ENCODE results near the gene PDK3. TPM values are rescaled to one million over a fixed set of nuclear protein-coding genes. Genes with fewer than 3 reads are reported as not detected.

Gene PDK3
- total RNA-seq, 1 donor from 2014 or later, result 21.1 TPM

- no peaks in the 10 kb centered on the region for H3K27me3 Mint-ChIP-seq (ENCODE audit: low read depth)
- H3K36me3 Mint-ChIP-seq (ENCODE audit: low read depth), result no peaks in the 10 kb centered on the region
- TF ChIP-seq, protein P1, sequence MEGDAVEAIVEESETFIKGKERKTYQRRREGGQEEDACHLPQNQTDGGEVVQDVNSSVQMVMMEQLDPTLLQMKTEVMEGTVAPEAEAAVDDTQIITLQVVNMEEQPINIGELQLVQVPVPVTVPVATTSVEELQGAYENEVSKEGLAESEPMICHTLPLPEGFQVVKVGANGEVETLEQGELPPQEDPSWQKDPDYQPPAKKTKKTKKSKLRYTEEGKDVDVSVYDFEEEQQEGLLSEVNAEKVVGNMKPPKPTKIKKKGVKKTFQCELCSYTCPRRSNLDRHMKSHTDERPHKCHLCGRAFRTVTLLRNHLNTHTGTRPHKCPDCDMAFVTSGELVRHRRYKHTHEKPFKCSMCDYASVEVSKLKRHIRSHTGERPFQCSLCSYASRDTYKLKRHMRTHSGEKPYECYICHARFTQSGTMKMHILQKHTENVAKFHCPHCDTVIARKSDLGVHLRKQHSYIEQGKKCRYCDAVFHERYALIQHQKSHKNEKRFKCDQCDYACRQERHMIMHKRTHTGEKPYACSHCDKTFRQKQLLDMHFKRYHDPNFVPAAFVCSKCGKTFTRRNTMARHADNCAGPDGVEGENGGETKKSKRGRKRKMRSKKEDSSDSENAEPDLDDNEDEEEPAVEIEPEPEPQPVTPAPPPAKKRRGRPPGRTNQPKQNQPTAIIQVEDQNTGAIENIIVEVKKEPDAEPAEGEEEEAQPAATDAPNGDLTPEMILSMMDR (conservative IDR thresholded peaks at IDR 0.05), result no peak
- peak overlapping the region; percentile 43 for H3K27ac Mint-ChIP-seq (ENCODE audit: unreplicated experiment)
- no peak overlapping the region for H3K4me3 Mint-ChIP-seq
- peaks cover 27% of the 10 kb centered on the region for H3K4me1 Mint-ChIP-seq
- DNase-seq (ENCODE audit: low read depth, low spot score), result no peak
- no peaks in the 10 kb centered on the region for H3K9me3 Mint-ChIP-seq
These were observed 21.0 kb downstream of the PDK3 start for GRCh38 chrX:24485976-24486680.

DNA sequence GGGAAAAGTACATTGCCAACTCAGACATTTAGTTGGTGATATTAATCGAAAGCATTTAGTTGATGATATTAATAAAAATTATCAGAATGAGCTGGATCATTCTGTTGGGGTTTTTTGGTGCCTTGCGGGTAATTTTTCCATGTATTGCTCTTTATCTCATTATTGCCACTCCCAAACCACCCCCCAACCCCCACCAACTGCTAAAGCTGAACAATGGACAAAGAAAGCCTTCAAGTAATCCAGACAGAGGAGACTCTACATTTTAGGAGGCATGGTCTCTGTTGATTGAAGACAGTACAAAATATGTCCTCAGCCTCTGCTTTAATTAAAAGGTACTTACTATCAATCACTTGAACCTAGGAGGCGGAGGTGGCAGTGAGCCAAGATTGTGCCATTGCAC, 22.5 kb downstream of the PDK3 start:
- no peak overlapping the region for H3K4me3 Mint-ChIP-seq
- H3K9me3 Mint-ChIP-seq, result no peaks in the 10 kb centered on the region
- H3K36me3 Mint-ChIP-seq (ENCODE audit: low read depth), result no peaks in the 10 kb centered on the region
- no peak for DNase-seq (ENCODE audit: low read depth, low spot score)
- H3K27me3 Mint-ChIP-seq (ENCODE audit: low read depth), result no peaks in the 10 kb centered on the region
- TF ChIP-seq, protein P1 (conservative IDR thresholded peaks at IDR 0.05), result no peak
- peaks cover 27% of the 10 kb centered on the region for H3K4me1 Mint-ChIP-seq
- H3K27ac Mint-ChIP-seq (ENCODE audit: unreplicated experiment), result no peak overlapping the region

DNA sequence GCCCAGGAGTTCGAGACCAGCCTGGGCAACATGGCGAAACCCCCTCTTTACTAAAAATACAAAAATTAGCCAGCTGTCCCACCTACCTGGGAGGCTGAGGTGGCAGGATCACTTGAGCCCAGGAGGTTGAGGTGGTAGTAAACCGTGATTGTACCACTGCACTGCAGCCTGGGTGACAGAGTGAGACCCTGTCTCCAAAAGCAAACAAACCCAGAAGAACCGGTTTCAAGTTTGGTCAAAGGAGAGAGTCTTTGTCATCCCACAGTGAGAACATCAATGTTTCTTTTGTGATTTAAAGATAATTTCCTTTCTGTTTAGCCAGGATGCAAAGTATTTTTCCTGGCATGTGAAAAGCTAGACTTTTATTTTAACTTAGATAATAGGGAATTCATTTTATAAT, 26.7 kb downstream of the PDK3 start:
- H3K4me1 Mint-ChIP-seq, result peaks cover 26% of the 10 kb centered on the region
- H3K9me3 Mint-ChIP-seq, result no peaks in the 10 kb centered on the region
- peaks cover 3% of the 10 kb centered on the region for H3K36me3 Mint-ChIP-seq (ENCODE audit: low read depth)
- TF ChIP-seq, protein P1 (conservative IDR thresholded peaks at IDR 0.05), result no peak
- H3K27ac Mint-ChIP-seq (ENCODE audit: unreplicated experiment), result no peak overlapping the region
- H3K27me3 Mint-ChIP-seq (ENCODE audit: low read depth), result no peaks in the 10 kb centered on the region
- DNase-seq (ENCODE audit: low read depth, low spot score), result no peak
- H3K4me3 Mint-ChIP-seq, result no peak overlapping the region

DNA sequence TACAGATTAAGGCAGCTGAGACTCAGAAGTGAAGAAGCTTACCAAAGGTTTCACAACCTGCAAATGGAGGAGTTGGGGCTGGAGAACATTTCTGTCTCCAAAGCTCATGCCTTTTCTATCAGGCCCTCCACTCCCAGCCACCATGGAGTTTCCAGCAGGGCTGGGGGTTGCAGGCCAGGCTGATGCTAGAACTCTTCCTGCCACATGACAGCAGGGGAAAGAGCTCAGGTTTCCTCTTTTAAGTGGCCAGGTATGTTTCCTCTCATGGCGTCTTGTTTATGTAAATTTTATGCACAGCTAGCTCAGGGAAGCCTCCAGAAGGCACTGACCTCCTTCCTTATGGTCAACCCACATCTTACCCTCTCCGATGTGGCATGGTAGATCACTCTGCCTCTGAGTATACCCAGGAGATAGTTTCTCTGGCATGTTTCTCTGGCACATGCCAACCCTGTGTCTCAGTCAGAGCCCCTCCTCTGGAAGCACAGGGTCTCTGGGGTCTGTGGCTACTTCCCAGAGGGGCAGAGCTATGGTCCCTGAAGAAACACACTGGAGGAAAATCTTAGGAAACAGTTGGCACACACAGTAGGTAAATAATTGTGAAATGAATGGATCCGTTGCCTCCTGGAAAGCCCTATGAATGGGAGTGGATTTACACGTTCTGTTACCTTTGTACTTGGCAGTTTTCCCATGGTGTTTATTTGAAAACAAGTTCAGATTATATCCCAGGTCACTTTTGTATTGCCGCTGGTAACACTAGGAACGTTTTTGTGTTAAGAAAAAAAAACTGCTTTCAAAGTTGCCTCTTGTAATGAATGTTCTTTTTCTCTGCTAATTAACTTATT, 28.9 kb downstream of the PDK3 start:
- H3K4me3 Mint-ChIP-seq, result no peak overlapping the region
- no peak for DNase-seq (ENCODE audit: low read depth, low spot score)
- peak overlapping the region; percentile 6 for H3K27ac Mint-ChIP-seq (ENCODE audit: unreplicated experiment)
- no peaks in the 10 kb centered on the region for H3K27me3 Mint-ChIP-seq (ENCODE audit: low read depth)
- TF ChIP-seq, protein P1 (conservative IDR thresholded peaks at IDR 0.05), result no peak
- peaks cover 12% of the 10 kb centered on the region for H3K4me1 Mint-ChIP-seq
- H3K36me3 Mint-ChIP-seq (ENCODE audit: low read depth), result peaks cover 3% of the 10 kb centered on the region
- H3K9me3 Mint-ChIP-seq, result no peaks in the 10 kb centered on the region

GRCh38 chrX:24494647-24495075, 29.6 kb downstream of the PDK3 start:
- TF ChIP-seq, protein P1 (conservative IDR thresholded peaks at IDR 0.05), result no peak
- H3K4me1 Mint-ChIP-seq, result peaks cover 12% of the 10 kb centered on the region

More at GRCh38 chrX:24494647-24495075, 29.6 kb downstream of the PDK3 start:
- no peaks in the 10 kb centered on the region for H3K9me3 Mint-ChIP-seq
- no peaks in the 10 kb centered on the region for H3K27me3 Mint-ChIP-seq (ENCODE audit: low read depth)
- H3K4me3 Mint-ChIP-seq, result no peak overlapping the region
- peaks cover 3% of the 10 kb centered on the region for H3K36me3 Mint-ChIP-seq (ENCODE audit: low read depth)
- no peak for DNase-seq (ENCODE audit: low read depth, low spot score)
- no peak overlapping the region for H3K27ac Mint-ChIP-seq (ENCODE audit: unreplicated experiment)
